ENCODE data around the gene POFUT1.
A peak's percentile ranks its signal among the peaks of the same experiment; 100 is the strongest.
"Not testable (repeated sequence)": the region's sequence is repeated elsewhere in the genome, so short reads cannot be mapped to it uniquely, and the experiment has no call there.

Gene POFUT1

DNA sequence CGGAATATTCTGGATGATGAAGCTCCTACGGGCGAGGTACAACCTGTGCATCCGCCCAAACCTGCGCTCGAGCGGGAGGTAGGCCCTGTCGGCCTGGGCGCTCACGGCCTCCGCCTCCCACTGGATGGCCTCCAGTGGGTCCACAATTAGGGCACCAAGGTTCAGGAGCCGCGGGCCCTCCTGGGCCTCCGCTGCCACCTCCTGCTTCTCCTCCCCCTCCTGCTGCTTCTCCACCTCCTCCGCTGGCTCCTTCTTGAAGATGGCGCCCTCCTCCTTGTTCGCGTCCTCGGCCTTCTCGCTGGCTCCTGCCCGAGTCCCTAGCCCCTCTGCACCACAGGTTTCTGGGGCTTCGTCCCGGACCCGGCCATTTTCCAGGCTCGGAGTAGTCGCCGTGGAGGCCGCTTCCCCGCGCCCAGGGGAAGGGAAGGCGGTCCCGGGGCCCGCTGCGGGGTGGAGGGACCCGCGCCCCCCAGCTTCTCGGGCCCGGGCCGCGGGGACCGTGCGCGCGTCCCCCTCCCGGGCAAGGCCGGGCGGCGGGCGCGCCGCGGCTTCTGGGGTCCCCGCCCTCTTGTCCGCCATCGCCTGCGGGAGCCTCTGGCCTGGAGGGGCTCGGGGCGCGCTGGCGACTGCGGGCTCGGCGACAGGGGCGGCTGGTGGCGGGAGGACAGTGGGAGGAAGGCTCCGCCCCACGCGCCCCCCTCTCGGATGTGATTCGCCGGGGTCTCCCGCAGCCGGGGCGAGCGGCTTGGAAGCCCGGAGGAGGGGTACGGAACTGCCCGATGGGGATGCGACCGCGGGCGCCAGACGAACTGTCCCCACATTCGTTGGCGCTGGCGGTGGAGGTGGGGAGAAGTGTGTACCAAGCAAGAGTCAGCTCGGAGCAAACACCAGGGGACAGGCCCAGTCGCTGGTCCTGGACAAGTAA, 17.7 kb upstream of the POFUT1 start:
- DNase-seq, result peak; percentile 72

DNA sequence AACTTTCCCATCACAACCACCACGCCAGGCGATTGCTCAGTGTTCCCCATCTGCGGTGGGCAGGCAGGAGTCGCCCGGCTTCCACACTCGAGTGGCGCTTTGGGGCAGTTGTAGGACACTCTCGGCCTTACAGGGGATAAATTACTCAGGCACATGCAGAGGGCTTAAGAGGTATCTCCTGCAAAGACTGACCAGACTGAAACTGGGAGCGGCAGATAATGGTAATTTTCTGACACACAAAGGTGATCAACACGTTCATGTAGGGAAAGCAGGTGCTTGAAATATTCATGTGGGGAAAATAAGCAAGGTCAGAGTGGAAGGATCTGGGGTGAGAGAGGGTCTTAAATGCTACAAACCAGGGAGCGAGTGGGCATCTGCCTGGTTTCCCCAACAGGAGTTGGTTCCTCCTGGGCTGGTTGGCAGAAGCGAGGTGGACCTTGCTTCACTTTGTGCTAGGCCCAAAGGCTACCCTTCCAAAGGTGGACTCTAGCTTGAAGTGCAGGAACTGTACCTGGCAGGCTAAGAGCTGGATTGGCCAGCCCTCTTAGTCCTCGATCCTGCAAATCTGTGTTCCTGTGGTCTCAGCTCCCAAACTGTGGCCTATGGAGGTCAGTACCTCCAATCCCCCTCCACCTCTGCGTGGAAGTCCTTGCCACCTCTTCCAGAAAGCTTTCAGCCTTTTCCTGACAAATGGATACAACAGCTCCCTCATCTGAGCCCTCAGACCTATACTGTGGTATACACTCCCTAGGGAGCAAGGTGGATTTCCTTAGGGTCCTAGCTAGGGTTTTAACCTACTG, 16.9 kb upstream of the POFUT1 start:
- DNase-seq, result no peak

DNA sequence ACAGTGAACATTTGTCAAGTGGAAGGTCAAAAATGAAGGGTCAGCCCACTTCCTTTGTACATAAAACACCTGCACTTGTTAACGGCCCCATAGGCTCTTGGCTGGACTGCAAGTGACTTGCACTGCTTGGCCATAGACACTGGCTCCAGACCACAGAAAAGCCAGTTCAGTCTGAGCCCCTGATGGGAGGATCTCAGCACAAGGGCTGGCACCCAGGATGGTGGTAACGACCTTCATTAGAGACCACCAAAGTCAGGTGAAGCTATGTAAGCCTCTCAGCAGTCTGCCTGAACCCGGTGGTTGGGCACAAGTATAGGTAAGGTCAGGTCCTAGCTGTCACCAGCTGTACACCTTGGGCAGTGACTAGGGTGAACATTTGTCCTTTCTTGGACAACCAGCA, 16.3 kb upstream of the POFUT1 start:
- DNase-seq, result no peak

DNA sequence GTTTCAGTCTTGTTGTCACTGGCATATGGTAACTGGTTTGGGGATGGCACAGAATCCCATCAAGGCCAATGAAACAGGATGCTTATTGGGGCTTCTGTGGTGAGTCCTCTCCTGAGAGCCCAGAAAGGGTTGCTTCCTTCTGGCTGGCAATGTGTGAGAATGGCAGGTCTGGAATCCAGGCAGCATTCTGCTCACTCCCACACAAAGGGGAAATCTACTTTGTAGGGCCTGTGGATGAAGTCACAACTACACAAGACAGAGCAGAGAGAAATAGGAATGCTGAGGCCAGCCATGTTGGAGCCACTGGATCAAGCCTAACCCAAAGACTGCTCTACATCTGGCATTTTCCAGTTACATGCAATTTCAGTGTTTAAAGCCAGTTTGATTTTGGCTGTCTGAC, 15.8 kb upstream of the POFUT1 start:
- DNase-seq, result no peak

DNA sequence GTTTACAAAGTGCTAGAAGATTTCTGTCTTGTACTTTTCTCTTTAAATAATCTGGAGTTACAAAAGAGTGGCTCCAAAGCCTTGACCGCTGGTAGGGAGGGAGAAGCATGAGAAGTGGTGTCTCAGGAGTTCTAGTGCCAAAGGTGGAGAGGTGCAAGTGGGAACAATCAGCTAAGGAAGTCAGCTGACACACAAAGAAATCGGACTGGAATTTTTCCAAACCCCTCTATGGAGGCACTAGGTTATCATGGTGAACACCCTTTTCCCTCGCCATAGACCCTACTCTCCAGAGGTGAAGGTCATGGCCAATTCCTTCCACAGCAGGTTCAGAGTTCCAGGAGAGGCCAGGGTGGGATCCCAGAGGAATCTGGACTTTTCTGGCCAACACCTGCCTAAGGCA, 15.0 kb upstream of the POFUT1 start:
- DNase-seq, result no peak

DNA sequence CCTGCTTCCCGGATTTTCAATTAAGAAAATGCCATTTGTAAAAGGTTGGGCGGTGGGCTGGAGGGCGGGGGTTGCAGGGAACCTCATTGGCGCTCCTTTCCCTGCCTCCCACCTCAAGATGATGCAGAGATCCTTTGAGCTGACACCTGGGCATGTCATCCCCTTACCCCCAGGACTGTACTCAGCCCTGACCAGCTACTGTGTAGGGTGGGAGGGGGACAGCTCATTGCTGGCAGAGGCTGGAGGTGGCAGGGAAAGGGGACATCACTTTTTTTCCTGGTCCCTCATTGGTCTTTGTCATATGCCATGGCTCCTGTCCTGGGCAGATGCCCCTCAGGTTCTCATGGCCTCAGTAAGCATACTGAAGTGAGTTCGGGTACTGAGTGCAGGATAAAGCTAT, 14.3 kb upstream of the POFUT1 start:
- DNase-seq, result not testable (repeated sequence)

DNA sequence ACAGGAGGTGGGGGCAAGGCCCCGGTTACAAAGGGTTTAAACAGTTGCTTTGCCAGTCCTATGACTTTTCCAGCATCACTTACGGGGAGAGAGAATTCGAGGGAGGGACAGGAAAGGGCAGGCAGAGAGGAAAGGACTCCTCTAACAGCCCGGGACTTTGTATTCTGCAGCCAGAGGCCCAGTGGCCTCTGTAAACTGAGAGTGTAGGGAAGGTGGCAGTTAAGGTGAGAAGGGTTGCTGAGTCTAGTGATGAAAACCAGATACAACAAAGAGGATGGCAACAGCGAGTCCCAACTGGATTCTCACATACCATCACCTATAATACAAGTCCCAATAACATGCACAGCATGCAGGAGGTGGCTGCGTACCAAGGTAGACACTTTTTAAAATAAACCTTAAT, 13.7 kb upstream of the POFUT1 start:
- DNase-seq, result no peak

DNA sequence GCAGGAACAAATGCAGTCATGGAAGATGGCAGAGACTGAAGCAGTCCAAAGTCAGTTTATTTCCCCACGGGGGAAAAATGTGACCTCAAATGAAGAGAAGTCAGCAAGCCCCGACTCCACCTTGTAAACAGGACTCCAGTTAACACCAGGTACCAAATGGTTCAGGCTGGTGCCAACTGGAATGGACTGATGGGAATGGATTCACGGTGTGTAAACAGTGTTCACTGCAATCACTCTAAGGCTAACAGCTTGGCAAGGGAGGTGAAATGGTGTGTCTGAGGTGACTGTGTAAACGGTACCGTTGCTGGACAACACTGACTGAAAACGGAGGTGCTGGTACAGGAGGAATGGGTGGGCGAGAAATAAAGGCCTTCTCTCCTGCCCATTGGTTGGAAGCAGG, 12.1 kb upstream of the POFUT1 start:
- no peak for DNase-seq

DNA sequence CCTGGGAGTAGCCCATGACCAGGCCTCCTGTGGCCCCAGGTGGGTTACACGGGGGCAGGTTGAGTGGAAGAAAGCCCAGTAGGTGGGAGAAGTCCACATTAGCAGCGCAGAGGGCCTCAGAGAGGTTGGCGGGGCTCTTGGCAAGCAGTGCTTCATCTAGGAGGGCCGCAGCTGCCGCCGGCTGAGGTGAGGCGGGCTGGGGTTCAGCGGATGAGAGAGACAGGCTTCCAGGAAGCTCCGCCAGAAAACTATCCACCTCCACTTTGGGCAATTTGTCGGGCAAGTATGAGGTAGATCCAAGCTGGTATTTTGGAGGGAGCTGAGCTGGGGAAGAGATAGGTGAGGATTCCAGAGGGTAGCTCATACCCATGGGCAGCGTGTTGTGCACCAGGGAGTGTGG, 11.1 kb upstream of the POFUT1 start:
- DNase-seq, result not testable (repeated sequence)

DNA sequence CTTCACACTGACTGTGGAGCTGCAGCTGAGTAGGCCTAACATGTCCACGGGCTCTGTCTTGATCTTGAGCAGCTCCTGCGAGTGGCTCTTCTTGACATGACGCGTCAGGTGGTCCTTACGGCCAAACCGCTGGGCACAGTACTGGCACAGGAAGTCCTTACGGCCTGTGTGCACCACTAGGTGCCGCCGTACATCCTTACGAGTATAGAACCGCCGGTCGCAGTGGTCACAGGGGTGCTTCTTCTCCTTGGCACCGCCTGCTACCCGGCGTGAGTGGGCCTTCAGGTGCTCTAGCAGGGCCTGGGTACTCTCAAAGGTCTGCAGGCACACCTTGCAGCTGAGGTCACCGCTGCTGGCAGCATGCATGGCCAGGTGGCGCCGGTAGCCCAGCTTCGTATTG, 10.5 kb upstream of the POFUT1 start:
- DNase-seq, result not testable (repeated sequence)

DNA sequence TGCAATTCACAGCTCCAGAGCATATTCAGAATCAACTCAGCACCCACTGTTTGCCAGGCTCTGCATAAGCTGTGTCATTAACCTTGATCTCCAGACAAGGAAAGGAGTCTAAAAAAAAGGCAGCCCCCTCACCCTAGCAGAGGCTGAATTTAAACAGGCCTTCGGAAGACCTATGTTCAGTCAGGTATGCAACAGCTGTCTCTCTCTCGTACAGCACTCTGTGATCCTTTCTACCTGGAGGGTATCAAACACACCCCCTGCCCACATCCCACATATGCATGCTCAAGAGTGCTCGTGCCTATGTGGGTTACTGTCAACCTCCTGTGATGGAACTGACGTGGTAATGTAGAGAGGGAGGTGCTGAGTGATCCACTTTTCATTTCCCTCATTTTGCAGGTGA, 8.7 kb upstream of the POFUT1 start:
- DNase-seq, result no peak

DNA sequence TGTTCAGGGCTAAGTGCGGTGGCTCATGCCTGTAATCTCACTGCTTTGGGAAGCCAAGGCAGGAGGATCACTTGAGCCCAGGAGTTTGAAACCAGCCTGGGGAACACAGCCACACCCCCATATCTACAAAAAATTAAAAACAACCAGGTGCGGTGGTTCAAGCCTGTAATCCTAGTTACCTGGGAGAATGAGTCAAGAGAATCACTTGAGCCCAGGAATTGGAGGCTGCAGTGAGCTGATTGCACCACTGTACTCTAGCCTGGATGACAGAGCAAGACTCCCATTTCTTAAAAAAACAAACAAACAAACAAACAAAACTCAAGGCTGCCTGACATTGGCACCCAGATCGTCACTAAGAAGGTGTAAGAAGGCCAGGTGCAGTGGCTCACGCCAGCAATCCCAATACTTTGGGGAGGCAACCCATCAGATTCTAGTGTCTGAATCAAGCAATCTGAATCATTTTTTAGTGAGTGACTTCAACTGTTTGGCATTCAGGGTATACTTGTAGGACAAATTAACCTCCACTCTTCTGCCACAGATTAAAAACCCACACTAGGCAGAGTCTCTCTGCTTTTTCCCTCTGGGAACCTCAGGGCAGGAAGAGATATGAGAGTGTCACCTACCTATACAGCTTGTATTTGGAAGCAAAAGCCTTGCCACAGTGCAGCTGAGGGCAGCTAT, 6.2 kb upstream of the POFUT1 start:
- no peak for DNase-seq

DNA sequence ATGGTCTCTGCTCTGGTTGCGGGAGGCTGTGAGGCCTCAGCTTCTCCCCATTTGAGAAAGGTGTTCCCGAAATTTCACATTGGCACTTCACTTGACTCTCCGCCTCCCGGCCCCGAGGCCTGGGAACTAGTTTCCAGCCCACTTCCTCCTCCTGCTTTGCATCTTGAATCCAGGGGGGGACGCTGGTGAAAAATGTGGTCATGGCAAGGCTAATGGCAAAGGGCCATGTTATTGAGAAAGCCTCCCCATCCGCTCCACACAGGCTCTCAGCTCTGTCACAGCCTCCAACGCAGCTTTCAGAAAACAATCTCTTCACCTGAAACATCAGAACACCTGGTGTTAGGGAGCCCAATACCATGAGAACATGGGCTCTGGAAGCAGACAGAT, 5.7 kb upstream of the POFUT1 start:
- no peak for DNase-seq

DNA sequence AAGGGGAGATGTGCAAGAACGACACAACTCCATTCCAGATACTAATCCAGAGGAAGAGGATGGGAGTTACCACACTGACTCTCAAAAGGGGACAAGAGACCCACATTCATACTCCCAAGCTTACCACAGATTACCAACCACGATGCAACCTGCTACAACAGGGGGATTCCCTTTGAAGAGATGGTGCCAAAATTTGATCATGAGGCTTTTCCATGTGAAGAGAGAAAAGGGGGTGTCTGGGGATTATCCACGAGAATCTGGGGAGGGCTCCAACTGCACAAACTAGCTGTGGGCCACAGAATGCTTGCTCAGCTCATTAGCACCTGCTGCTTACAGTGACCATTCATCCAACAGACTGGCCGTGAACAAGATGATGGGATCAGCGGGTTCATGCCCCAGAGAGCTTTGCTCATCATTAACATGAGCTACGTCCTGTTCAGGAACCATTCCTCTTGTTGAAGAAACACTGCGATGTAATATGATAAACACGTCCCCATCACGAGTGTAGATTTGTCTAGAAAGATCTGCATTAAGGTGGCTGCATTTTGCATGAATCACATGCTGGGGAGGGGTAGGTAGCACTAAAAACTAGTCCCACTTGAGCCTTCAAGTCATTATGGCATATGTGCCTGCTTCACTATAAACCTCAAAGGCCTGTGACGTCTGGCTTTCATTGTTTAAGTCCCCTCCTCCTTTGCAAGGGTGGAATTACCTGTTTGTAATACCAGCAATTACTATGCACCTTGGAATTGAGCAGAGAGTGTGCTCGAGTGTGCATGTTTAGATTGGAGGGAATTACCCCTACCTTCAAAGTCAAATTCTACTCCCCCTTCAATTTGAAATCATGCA, 4.1 kb upstream of the POFUT1 start:
- no peak for DNase-seq

DNA sequence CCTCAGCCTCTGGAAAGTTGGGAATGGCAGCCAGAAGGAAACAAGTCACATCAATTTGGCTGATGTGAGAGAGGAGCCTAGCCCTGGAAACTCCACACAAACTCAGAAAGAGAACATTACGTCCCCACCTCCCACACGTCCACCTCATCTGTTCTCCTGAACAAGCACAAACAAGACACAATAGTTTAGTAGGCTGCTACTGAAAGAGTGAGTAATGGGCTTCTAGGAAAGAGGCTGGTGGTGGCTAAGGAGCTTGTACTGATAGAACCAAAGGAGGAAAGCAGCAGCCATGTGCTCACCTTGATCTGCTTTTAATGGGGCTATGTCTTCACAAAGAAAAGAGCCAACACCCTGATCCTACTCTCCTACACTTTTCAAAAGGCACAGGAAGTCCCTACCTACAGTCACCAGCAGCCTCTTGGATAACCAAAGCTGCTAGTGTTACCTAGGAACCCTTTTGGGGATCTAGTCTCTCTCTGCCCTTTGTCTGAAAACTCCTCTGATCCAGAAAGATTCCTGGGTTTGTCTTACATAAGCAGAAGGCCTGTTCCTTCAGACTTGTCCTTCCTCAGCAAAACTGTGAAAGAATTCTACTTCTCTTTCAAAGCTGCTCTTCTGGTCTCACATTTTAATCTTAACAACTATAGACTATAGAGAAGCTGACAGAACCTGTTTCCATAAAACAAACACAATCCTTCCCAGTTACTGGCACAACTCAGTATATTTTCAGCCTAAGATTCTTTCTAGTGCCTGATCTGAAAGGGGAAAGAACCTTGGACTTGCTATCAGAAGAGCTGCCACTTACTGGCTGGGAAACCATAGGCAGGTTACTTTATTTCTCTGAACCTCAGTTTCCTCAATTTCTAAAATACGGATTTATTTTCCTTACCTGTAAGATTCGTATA, 3.2 kb upstream of the POFUT1 start:
- no peak for DNase-seq

DNA sequence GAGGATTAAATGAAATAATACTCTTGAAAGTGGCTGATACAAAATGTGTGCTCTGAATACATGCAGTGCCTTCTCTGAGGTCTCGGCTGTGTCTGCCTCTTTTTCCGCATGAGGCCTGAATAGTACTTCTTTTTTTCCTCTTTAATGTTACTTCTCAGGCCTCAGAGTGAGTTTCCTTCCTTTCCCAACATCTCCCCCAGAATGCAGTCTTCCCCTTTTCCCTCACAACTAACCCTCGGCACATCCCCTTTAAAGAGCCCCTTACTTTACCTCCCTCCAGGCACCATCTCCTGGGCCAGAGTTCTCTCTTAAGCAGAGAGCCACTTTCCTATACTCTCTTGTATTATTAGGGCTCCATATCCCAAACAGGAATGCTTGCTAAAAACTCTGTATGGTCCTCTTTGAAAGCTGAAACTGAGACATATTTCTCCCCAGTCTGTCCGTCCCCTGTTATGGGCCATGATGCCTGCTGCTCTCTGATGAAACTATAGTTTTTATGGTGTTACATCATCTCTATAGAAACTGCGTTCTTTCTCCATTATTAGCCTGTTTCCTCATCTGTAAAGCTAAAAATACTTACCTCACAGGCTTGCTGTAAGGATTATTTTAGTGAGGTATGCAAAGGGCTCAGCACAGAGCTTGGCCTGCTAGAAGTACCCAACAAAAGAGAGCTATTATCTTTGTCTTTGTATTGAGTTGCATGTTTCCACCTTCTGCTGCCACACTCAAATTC, 2.4 kb upstream of the POFUT1 start:
- no peak for DNase-seq

DNA sequence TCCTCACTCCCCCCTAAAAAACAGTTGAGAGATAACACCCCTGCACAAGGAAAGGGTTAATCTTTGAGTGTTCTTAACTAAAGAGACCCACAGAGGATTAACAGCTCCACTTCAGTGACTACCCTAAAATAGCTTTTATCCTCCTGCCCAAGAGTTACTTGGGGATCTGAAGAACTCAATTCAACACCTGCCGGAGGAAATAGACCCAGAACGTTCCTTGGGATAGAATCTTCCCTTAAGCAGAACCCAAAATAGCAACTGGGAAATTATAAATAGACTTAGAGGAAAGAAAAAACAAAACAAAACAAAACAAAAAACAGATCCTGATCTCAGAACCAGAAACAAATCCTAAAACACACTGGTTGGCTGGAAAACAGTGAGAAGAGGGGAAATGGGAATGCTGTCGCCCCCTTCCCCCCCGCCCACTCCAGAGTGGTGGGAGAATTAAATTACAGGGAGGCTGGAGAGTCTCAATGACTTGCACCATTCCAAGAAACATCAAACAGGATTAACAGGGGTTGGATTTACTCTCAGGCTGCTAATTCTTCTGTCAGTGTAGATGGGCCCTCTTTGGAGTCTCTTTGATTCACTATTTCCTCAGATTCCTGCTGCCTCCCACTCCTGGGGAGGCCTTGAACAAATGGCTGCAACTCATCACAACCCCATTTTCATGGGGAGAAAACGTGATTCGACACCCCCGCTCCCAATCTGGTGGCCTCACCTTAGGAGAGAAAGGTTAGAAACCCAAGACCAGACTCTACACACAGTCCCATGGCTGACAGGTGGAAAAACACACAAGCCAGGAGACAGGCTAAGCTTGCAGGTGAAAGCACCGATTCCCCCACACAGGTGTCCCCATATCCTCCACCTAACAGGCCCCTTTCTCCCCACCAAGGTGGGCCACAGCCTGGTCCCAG, 1.6 kb upstream of the POFUT1 start:
- DNase-seq, result no peak

DNA sequence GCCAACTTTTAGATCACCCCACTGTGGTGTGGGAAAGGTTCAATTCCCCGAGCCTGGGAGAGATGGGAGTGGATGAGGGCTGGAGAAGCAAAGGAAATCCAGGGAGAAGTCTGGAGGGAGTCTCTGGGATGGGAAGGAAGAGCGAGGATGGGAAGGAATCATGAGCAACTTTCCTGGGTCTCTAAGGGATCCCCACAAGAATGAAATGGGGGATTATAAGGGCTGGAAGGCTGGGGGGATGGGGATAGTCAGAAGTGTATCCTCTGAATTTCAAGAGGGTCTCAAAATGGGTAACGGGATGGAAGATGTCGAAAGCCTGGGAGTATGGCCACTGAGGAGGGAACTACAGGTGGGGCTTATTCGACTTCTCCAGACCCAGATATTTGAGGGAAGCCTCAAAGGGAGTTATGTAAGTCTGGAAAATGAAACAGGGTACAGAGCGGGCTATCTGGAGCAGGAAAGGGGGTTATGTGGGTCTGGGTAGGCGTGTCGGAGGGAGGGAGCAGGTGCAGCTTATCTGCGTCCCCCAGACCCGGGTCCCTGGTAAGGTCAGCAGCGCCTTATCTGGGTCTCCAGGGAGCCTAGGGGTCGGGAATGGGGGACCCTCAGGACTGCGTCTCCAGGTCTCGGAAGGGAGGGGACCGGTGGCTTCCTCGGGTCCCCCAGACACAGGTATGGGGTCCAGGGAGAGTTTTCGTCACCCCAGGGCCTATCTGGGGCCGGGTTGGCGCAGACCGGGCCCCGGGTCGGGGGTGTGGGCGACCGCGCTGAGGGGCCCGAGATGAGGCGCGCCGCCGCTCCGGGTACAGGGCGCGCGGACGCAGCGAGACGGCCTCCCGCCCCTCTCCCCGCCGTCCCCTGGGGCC, 687 bp upstream of the POFUT1 start:
- peak; percentile 43 for DNase-seq

Measured in femur (tissue), 1 donor.